Smooth muscle cell (in vitro differentiated cells): ENCODE measurements around the gene MADD. TPM values are rescaled to one million over a fixed set of nuclear protein-coding genes. Genes with fewer than 3 reads are reported as not detected.

Experiments used
- DNase-seq: peaks from one replicate; lab custom pipeline; 2025; ENCODE audit not compliant: unreplicated experiment; lab: John Stamatoyannopoulos, UW
- H2AFZ ChIP-seq: fragments of 200-600 bp; sonication (generic); 2 replicates; pipeline ENCODE4 v1.6.0; 2016; ENCODE audit warnings: antibody characterized with exemption, low read depth, mild to moderate bottlenecking
- H3F3A ChIP-seq: fragments of 200-600 bp; sonication (generic); 2 replicates; pipeline ENCODE4 v1.6.0; 2017; ENCODE audit warnings: antibody characterized with exemption, low read depth
- H3K27ac ChIP-seq: fragments of 200-600 bp; sonication (generic); 2 replicates; pipeline ENCODE4 v1.5.1; 2016; ENCODE audit warnings: low read depth, mild to moderate bottlenecking
- H3K27me3 ChIP-seq: fragments of 200-600 bp; sonication (generic); 2 replicates; pipeline ENCODE4 v1.6.1; 2016; ENCODE audit warnings: low read depth, mild to moderate bottlenecking
- H3K36me3 ChIP-seq: fragments of 200-600 bp; sonication (generic); 2 replicates; pipeline ENCODE4 v1.5.1; 2016; ENCODE audit warnings: low read depth
- H3K4me1 ChIP-seq: fragments of 200-600 bp; sonication (generic); 2 replicates; pipeline ENCODE4 v1.5.1; 2016; ENCODE audit warnings: low read depth
- H3K4me2 ChIP-seq: fragments of 200-600 bp; sonication (generic); 2 replicates; pipeline ENCODE4 v1.6.0; 2016; ENCODE audit warnings: mild to moderate bottlenecking
- H3K4me3 ChIP-seq: fragments of 200-600 bp; sonication (generic); 2 replicates; pipeline ENCODE4 v1.5.1; 2016; ENCODE audit warnings: mild to moderate bottlenecking
- H3K79me2 ChIP-seq: fragments of 200-600 bp; sonication (generic); 2 replicates; pipeline ENCODE4 v1.6.0; 2016; ENCODE audit warnings: low read depth, mild to moderate bottlenecking
- H3K9ac ChIP-seq: fragments of 200-600 bp; sonication (generic); 2 replicates; pipeline ENCODE4 v1.6.0; 2016; ENCODE audit warnings: low read depth
- H3K9me3 ChIP-seq: fragments of 200-600 bp; sonication (generic); replicated peaks from 2 replicates; pipeline ENCODE4 v1.5.1; 2016; ENCODE audit warnings: low read depth
- H4K20me1 ChIP-seq: fragments of 200-600 bp; sonication (generic); 2 replicates; pipeline ENCODE4 v1.6.0; 2016; ENCODE audit warnings: low read depth
- WGBS: methylation state at CpG from one replicate; pipeline ENCODE4 v1.1.7; 2016; ENCODE audit warnings: low lambda C conversion rate; 5-methylcytosine and 5-hydroxymethylcytosine counted together
- polyA plus RNA-seq: library from polyadenylated mRNA; unstranded; fragments of >200 nt; fragmentation: Nextera tagmentation; extraction: Ambion mirVana; gene quantifications from 2 replicates; pipeline ENCODE4 v1.2.1, GENCODE V29; 2016
- total RNA-seq: library from RNA; depleted of rRNA; stranded (reverse); fragments of >200 nt; gene quantifications from 2 replicates; pipeline ENCODE4 v1.2.3, GENCODE V29; 2014
- TF ChIP-seq, protein P1 (sequence below): fragments of 200-600 bp; sonication (generic); IDR thresholded peaks from 2 replicates; pipeline ENCODE4 v1.5.1; 2017; ENCODE audit warnings: borderline replicate concordance, mild to moderate bottlenecking, antibody characterized with exemption; ENCODE audit not compliant: insufficient read depth, poor library complexity, severe bottlenecking

Gene MADD
- total and polyA plus RNA-seq, 2 experiments from 2014 or later: 13.1 to 24.2 TPM

DNA sequence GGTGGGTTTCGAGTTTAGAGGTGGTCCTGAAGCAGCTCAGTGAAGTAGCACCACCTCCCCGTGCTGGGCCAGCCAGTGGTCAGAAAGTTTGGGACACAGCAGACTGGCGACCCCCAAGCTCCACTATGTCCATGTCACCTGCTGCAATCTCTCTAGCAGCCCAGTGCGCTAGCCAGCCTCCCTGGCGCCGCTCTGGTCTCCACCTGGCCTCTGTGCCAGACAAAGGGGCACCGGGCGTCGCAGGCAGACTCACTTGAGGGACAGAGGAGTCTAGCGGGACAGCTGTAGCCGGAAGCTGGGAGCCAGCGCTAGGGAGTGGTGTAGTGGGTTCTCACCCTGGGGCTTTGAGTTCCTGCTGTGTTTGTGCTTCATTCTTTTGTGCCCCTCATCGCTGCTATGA, 57.1 kb downstream of the MADD start:
- Histone ChIP-seq H3K4me2 (no peak overlapping the region), H3K4me1 (no peaks in the 10 kb centered on the region), H3K36me3 (no peaks in the 10 kb centered on the region), H3K27me3 (no peaks in the 10 kb centered on the region), H3K9me3 (no peaks in the 10 kb centered on the region), H4K20me1 (no peaks in the 10 kb centered on the region), H2AFZ (no peak overlapping the region), H3K9ac (no peak overlapping the region), H3F3A (no peaks in the 10 kb centered on the region), H3K79me2 (no peaks in the 10 kb centered on the region), H3K4me3 (no peak overlapping the region), H3K27ac (no peak overlapping the region)
- TF ChIP-seq, protein P1, sequence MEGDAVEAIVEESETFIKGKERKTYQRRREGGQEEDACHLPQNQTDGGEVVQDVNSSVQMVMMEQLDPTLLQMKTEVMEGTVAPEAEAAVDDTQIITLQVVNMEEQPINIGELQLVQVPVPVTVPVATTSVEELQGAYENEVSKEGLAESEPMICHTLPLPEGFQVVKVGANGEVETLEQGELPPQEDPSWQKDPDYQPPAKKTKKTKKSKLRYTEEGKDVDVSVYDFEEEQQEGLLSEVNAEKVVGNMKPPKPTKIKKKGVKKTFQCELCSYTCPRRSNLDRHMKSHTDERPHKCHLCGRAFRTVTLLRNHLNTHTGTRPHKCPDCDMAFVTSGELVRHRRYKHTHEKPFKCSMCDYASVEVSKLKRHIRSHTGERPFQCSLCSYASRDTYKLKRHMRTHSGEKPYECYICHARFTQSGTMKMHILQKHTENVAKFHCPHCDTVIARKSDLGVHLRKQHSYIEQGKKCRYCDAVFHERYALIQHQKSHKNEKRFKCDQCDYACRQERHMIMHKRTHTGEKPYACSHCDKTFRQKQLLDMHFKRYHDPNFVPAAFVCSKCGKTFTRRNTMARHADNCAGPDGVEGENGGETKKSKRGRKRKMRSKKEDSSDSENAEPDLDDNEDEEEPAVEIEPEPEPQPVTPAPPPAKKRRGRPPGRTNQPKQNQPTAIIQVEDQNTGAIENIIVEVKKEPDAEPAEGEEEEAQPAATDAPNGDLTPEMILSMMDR: no peak
- WGBS: over 99% methylated on average over 13 of the region's 13 CpGs
- no peak for DNase-seq

DNA sequence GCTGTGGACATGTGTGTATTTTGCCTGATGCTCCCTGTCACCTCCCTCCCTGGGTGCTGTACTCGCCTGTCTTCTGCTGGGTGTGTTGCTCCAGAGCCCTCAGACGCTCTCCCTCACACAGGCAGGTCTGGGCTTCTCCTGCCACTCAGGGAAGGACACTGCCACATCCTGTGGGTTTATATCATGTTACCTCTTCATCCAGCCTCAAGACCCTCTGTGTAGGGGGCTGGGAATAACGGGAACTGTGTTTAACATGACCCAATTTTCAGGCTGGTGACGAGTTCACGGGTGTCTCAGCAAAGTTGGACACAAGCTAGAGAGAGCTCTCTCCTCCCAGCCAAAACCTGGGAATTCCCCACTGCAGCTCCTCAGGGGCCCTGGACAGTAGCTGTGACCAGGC, 58.0 kb downstream of the MADD start:
- no peak overlapping the region for H2AFZ ChIP-seq
- H3F3A ChIP-seq: no peaks in the 10 kb centered on the region
- TF ChIP-seq, protein P1: no peak
- H3K9ac ChIP-seq: no peak overlapping the region
- DNase-seq: no peak
- no peaks in the 10 kb centered on the region for H3K27me3 ChIP-seq
- no peaks in the 10 kb centered on the region for H3K36me3 ChIP-seq
- H3K9me3 ChIP-seq: no peaks in the 10 kb centered on the region
- 94% methylated on average over 5 of the region's 5 CpGs for WGBS
- no peak overlapping the region for H3K27ac ChIP-seq
- H3K79me2 ChIP-seq: no peaks in the 10 kb centered on the region
- no peak overlapping the region for H3K4me2 ChIP-seq
- no peaks in the 10 kb centered on the region for H3K4me1 ChIP-seq
- H3K4me3 ChIP-seq: no peak overlapping the region
- H4K20me1 ChIP-seq: no peaks in the 10 kb centered on the region

DNA sequence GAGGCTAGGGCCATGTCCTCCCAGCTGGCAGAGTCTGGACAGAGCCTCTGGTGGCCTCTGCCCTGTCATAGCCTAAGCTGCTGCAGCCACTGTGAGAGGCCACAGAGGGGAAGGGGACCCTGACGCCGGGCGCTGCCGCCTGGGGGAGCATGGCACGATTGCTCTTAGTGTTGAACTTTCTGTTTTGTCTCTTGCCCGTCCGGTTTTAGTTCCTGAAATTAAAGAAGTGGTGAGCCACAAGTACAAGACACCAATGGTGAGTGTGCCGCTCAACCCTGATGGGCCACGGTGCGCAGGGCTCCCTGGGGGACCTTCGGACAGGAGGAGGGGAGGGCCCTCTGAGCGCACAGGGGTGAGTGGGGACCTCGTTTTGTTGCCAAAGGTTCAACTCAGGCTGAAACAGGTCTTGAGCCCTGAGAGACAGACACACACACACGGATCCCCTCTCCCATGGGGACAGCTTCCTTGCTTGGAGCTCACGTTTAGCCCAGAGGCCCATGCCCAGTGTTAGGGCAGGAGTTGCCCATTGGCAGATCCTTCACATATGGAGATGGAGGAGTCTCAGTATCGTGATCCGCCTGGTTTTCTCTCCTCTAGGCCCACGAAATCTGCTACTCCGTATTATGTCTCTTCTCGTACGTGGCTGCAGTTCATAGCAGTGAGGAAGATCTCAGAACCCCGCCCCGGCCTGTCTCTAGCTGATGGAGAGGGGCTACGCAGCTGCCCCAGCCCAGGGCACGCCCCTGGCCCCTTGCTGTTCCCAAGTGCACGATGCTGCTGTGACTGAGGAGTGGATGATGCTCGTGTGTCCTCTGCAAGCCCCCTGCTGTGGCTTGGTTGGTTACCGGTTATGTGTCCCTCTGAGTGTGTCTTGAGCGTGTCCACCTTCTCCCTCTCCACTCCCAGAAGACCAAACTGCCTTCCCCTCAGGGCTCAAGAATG, 58.8 kb downstream of the MADD start:
- Histone ChIP-seq H3K27me3 (no peaks in the 10 kb centered on the region), H3K36me3 (no peaks in the 10 kb centered on the region), H3K27ac (no peak overlapping the region), H3K9me3 (no peaks in the 10 kb centered on the region), H3K4me3 (no peak overlapping the region), H3K4me1 (no peaks in the 10 kb centered on the region), H3F3A (no peaks in the 10 kb centered on the region), H4K20me1 (no peaks in the 10 kb centered on the region), H3K79me2 (no peaks in the 10 kb centered on the region), H3K4me2 (no peak overlapping the region), H3K9ac (no peak overlapping the region), H2AFZ (no peak overlapping the region)
- TF ChIP-seq, protein P1: no peak
- no peak for DNase-seq
- WGBS: 95% methylated on average over 29 of the region's 29 CpGs
